GM12878 (cell line): ENCODE results near the gene VIPR2.

ENCODE experiments used
- CEBPB ChIP-seq, 2 experiments: fragments of 150-350 bp in 1 of 2; IDR thresholded peaks; 2 replicates each; pipeline ENCODE4 v1.6.1; 2012 to 2014; ENCODE audit warnings: low read depth in 2 of 2, low read length in 2 of 2, borderline replicate concordance in 1 of 2, inconsistent platforms in 1 of 2
- POLR2AphosphoS5 ChIP-seq: IDR thresholded peaks from 2 replicates; pipeline ENCODE4 v1.6.1; 2011; ENCODE audit warnings: mild to moderate bottlenecking, low read length, inconsistent platforms
- STAT1 ChIP-seq: fragments of 450-650 bp; conservative IDR thresholded peaks from 2 replicates; pipeline ENCODE4 v1.6.1; 2014; ENCODE audit warnings: antibody characterized with exemption, mild to moderate bottlenecking
- TCF3 ChIP-seq: IDR thresholded peaks from 2 replicates; pipeline ENCODE4 v1.6.1; 2012; ENCODE audit warnings: low read depth, mild to moderate bottlenecking, low read length, borderline replicate concordance; ENCODE audit not compliant: insufficient read depth
- YBX1 ChIP-seq: fragments of 450-650 bp; IDR thresholded peaks from 2 replicates; pipeline ENCODE4 v1.6.1; 2016; ENCODE audit warnings: antibody characterized with exemption
- TF ChIP-seq, protein P1 (sequence below): fragments of 450-650 bp; IDR thresholded peaks from 2 replicates; pipeline ENCODE4 v1.6.1; 2017; ENCODE audit warnings: mild to moderate bottlenecking

DNA sequence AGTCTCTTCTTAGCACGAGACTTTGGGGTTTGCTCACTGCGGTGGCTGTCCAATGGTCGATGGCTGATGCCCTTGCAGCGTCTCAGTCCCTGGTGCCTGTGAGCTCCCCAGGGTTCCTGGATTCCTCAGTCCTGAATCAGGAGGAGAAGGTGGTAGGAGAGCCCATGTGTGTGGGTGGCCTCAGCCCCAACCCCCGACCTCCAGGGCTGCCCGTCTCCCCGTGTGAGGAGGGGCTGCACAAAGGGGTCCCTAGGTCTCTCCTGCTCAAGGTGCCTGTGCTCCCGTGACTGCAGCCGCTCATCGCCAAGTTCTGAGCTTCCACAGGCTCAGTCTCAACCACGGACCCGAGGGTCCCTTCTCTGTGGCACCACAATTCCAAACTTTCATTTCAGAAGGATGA lies 142.9 kb downstream of the VIPR2 start:
- no peak for TF ChIP-seq CEBPB (IDR thresholded peaks at IDR 0.05; ENCODE audit: borderline replicate concordance in 1 of 2, low read depth in 2 of 2, low read length in 2 of 2)
- no peak for TF ChIP-seq POLR2AphosphoS5
- no peak for TF ChIP-seq YBX1
- no peak for TF ChIP-seq STAT1
- TF ChIP-seq TCF3 = no peak
- TF ChIP-seq, protein P1, sequence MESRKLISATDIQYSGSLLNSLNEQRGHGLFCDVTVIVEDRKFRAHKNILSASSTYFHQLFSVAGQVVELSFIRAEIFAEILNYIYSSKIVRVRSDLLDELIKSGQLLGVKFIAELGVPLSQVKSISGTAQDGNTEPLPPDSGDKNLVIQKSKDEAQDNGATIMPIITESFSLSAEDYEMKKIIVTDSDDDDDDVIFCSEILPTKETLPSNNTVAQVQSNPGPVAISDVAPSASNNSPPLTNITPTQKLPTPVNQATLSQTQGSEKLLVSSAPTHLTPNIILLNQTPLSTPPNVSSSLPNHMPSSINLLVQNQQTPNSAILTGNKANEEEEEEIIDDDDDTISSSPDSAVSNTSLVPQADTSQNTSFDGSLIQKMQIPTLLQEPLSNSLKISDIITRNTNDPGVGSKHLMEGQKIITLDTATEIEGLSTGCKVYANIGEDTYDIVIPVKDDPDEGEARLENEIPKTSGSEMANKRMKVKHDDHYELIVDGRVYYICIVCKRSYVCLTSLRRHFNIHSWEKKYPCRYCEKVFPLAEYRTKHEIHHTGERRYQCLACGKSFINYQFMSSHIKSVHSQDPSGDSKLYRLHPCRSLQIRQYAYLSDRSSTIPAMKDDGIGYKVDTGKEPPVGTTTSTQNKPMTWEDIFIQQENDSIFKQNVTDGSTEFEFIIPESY = no peak
